ENCODE results near the gene PARP4. TPM values are rescaled to one million over a fixed set of nuclear protein-coding genes. Genes with fewer than 3 reads are reported as not detected.

PARP4 gene
- total RNA-seq, 1 experiment from 2014 or later: 25.9 TPM

DNA sequence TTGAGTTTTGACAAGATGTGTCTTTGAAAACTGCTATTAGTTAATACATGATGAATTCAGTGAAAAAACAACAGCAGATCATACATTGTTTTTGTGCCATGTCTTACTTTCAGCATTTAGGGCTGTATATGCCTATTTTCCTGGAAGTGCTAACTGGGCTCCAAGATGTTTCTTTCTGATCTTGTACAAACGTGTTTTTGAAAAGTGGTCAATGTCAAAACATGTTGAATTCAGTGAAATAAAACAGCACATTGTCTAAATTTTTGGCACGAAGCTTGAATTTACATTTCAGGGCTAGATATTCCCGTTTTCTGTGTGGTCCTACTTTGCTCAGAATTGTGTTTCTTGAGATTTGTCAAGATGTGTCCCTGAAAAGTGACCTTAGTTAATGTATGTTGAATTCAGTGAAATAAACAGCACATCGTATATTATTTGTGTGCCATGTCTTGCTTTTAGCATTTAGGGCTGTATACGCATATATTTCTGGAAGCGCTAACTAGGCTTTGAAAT lies 14.7 kb upstream of the PARP4 start:
- Histone ChIP-seq H3K4me1 (ENCODE audit: insufficient read depth, low read length) (peaks cover 8% of the 10 kb centered on the region; the same call in 1 of the 2 replicates), H3K79me2 (ENCODE audit: insufficient read depth, low read length) (no peaks in the 10 kb centered on the region), H3K9ac (ENCODE audit: extremely low read depth, insufficient read length, low read length) (no peak overlapping the region), H2BK15ac (ENCODE audit: low read depth, low read length) (no peak overlapping the region), H2BK5ac (ENCODE audit: insufficient read length, low read length) (no peak overlapping the region), H3K79me1 (ENCODE audit: insufficient read depth, low read depth, low read length, poor library complexity, severe bottlenecking) (no peaks in the 10 kb centered on the region), H2AFZ (ENCODE audit: low read length) (no peak overlapping the region), H3K9me3 (ENCODE audit: control insufficient read depth, low read depth, low read length) (no peaks in the 10 kb centered on the region), H4K91ac (ENCODE audit: insufficient read length, low read depth, low read length) (no peak overlapping the region), H3K56ac (ENCODE audit: insufficient read length, low read depth, low read length) (no peak overlapping the region), H4K8ac (replicated peaks; ENCODE audit: insufficient read length, low read depth, low read length) (no peak overlapping the region), H2AK5ac (ENCODE audit: insufficient read length, low read length) (no peak overlapping the region), H2BK20ac (ENCODE audit: low read depth, low read length, poor library complexity, severe bottlenecking) (no peak overlapping the region), H3K4ac (ENCODE audit: low read depth, low read length) (no peak overlapping the region), H3K27ac (ENCODE audit: insufficient read length, low read depth, low read length) (no peak overlapping the region), H3K27me3 (ENCODE audit: insufficient read depth, low read length) (no peaks in the 10 kb centered on the region), H2BK120ac (ENCODE audit: low read depth, low read length, poor library complexity, severe bottlenecking) (no peak overlapping the region), H4K5ac (ENCODE audit: insufficient read length, low read depth, low read length) (no peak overlapping the region), H3K4me2 (ENCODE audit: insufficient read depth, insufficient read length, low read length) (no peak overlapping the region), H3T11ph (ENCODE audit: low read length) (no peak overlapping the region), H4K20me1 (ENCODE audit: control insufficient read depth, insufficient read depth, insufficient read length) (no peaks in the 10 kb centered on the region), H3K23me2 (ENCODE audit: insufficient read length, low read depth, low read length, poor library complexity, severe bottlenecking) (no peaks in the 10 kb centered on the region), H3K18ac (ENCODE audit: insufficient read length, low read depth, low read length) (no peak overlapping the region), H2BK12ac (ENCODE audit: insufficient read length, low read depth, low read length) (no peak overlapping the region), H3K14ac (ENCODE audit: insufficient read depth, low read length) (no peak overlapping the region), H3K23ac (ENCODE audit: insufficient read length, low read depth, low read length) (no peak overlapping the region)
- TF ChIP-seq, protein P1, sequence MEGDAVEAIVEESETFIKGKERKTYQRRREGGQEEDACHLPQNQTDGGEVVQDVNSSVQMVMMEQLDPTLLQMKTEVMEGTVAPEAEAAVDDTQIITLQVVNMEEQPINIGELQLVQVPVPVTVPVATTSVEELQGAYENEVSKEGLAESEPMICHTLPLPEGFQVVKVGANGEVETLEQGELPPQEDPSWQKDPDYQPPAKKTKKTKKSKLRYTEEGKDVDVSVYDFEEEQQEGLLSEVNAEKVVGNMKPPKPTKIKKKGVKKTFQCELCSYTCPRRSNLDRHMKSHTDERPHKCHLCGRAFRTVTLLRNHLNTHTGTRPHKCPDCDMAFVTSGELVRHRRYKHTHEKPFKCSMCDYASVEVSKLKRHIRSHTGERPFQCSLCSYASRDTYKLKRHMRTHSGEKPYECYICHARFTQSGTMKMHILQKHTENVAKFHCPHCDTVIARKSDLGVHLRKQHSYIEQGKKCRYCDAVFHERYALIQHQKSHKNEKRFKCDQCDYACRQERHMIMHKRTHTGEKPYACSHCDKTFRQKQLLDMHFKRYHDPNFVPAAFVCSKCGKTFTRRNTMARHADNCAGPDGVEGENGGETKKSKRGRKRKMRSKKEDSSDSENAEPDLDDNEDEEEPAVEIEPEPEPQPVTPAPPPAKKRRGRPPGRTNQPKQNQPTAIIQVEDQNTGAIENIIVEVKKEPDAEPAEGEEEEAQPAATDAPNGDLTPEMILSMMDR (conservative IDR thresholded peaks at IDR 0.05): no peak
- Mint-ChIP-seq H3K27ac (no peak overlapping the region), H3K9me3 (peaks cover 0 to 2% of the 10 kb centered on the region in 2 experiments; a peak in 3 of 5 replicates), H3K4me1 (peaks cover 12 to 22% of the 10 kb centered on the region in 2 experiments), H3K36me3 (ENCODE audit: insufficient read depth in 1 of 3, low read depth in 3 of 3) (peaks cover 0 to 5% (median 0%) of the 10 kb centered on the region in 3 experiments; a peak in 1 of 7 replicates), H3K4me3 (no peak overlapping the region), H3K27me3 (ENCODE audit: low read depth) (no peaks in the 10 kb centered on the region)
- DNase-seq: no peak
- WGBS (ENCODE audit: extremely low coverage, insufficient read length, low lambda C conversion rate): no CpG with 5 or more reads among the region's 6 CpGs

All from H9 (cell line).